Measurements from ENCODE around the gene DCAF5.

DNA sequence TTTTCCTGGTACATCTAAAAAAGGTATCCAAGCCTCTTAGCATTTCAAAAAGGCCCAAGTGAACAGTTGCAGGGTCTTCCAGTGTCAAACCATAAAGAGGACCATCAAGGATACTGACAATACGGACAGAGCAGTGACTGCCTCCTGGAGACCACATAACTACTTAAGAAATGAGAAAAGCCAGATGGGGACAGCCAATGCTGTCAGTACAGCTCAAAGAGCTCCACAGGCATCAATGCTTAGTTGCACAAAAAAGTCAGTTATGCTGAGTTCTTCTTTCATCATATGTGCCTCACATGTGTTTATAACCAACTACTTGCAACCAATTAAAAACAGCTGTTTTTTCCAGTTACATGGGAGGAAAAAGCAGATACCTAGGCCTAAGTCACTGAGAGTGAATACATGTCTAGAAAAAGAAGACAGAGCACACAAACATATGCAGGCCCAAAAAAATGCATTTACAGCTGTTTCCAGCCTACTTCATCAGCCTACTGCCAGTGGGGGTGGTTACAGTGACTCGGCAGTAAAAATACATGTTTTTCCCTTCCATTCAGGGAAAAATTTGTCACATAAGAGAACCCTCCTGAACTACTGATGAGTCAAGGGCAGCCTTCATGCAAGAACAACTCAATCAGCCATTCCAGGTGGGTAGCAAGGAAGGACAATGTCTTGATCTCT is 84.0 kb downstream of the DCAF5 start:
- no peak for TF ChIP-seq CBX5 (IDR thresholded peaks at IDR 0.05; ENCODE audit: low read depth, low read length)
- TF ChIP-seq GTF2F1 (IDR thresholded peaks at IDR 0.05; ENCODE audit: borderline replicate concordance, low read depth, low read length), result no peak
- no peak for TF ChIP-seq RAD21 (IDR thresholded peaks at IDR 0.05 in 1 of 2, conservative IDR thresholded peaks at IDR 0.05 in 1 of 2; ENCODE audit: low read depth in 2 of 2, low read length in 2 of 2)
- TF ChIP-seq POLR2AphosphoS5 (IDR thresholded peaks at IDR 0.05; ENCODE audit: low read depth, low read length), result no peak
- no peak for TF ChIP-seq EZH2 (IDR thresholded peaks at IDR 0.05; ENCODE audit: low read depth, low read length, severe bottlenecking)
- TF ChIP-seq KDM5A (IDR thresholded peaks at IDR 0.05; ENCODE audit: low read length), result no peak
- no peak for TF ChIP-seq TBP (IDR thresholded peaks at IDR 0.05; ENCODE audit: low read depth, low read length)
- TF ChIP-seq POLR2A (IDR thresholded peaks at IDR 0.05; ENCODE audit: control extremely low read depth in 1 of 2, low read depth in 2 of 2, low read length in 2 of 2), result no peak
- TF ChIP-seq, protein P1, sequence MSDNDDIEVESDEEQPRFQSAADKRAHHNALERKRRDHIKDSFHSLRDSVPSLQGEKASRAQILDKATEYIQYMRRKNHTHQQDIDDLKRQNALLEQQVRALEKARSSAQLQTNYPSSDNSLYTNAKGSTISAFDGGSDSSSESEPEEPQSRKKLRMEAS (IDR thresholded peaks at IDR 0.05), result no peak
- TF ChIP-seq, protein P2, sequence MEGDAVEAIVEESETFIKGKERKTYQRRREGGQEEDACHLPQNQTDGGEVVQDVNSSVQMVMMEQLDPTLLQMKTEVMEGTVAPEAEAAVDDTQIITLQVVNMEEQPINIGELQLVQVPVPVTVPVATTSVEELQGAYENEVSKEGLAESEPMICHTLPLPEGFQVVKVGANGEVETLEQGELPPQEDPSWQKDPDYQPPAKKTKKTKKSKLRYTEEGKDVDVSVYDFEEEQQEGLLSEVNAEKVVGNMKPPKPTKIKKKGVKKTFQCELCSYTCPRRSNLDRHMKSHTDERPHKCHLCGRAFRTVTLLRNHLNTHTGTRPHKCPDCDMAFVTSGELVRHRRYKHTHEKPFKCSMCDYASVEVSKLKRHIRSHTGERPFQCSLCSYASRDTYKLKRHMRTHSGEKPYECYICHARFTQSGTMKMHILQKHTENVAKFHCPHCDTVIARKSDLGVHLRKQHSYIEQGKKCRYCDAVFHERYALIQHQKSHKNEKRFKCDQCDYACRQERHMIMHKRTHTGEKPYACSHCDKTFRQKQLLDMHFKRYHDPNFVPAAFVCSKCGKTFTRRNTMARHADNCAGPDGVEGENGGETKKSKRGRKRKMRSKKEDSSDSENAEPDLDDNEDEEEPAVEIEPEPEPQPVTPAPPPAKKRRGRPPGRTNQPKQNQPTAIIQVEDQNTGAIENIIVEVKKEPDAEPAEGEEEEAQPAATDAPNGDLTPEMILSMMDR (IDR thresholded peaks at IDR 0.05; ENCODE audit: control extremely low read depth in 1 of 3, insufficient read depth in 1 of 3, low read depth in 1 of 3, low read length in 3 of 3), result no peak
- TF ChIP-seq TAF7 (optimal IDR thresholded peaks at IDR 0.05; ENCODE audit: borderline replicate concordance, low read depth, low read length), result no peak
- no peak for TF ChIP-seq RXRA (IDR thresholded peaks at IDR 0.05; ENCODE audit: insufficient read depth, low read depth, low read length)
- no peak for TF ChIP-seq JUND (IDR thresholded peaks at IDR 0.05; ENCODE audit: low read length)
